Transverse colon (tissue), 4 donors: ENCODE data around the gene TENM4.
"Not testable (repeated sequence)": the region's sequence is repeated elsewhere in the genome, so short reads cannot be mapped to it uniquely, and the experiment has no call there.

Source experiments
- EP300 ChIP-seq: sonication (generic); formaldehyde crosslinking; IDR thresholded peaks from one replicate; pipeline ENCODE4 v1.6.1; 2017; ENCODE audit warnings: antibody characterized with exemption, low read depth
- POLR2A ChIP-seq: fragments of 450-650 bp; IDR thresholded peaks from one replicate; pipeline ENCODE4 v1.6.1; 2016; ENCODE audit warnings: antibody characterized with exemption, mild to moderate bottlenecking, moderate library complexity
- POLR2AphosphoS5 ChIP-seq, 3 donors: sonication (generic); formaldehyde crosslinking; IDR thresholded peaks; one replicate each; pipeline ENCODE4 v1.6.1; 2016; ENCODE audit warnings: antibody characterized with exemption in 3 of 3
- TF ChIP-seq, protein P1 (sequence below), 5 experiments: fragments of 200-600 bp in 3 of 5; fragments of 450-650 bp in 2 of 5; sonication (generic) in 3 of 5; IDR thresholded peaks; 1 replicate in 2 of 5; 2 replicates in 3 of 5; pipeline ENCODE4 v1.5.1; 2016 to 2017; ENCODE audit warnings: antibody characterized with exemption in 5 of 5, inconsistent platforms in 3 of 5, mild to moderate bottlenecking in 2 of 5, moderate library complexity in 1 of 5

DNA sequence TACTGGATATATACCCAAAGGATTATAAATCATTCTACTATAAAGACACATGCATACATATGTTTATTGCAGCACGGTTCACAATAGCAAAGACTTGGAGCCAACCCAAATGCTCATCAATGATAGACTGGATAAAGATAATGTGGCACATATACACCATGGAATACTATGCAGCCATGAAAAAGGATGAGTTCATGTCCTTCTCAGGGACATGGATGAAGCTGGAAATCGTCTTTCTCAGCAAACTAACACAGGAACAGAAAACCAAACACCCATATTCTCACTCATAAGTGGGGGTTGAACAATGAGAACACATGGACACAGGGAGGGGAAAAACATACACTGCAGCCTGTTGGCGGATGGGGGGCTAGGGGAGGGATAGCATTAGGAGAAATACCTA is 463.0 kb downstream of the TENM4 start:
- not testable (repeated sequence) for TF ChIP-seq POLR2A; EP300; POLR2AphosphoS5 (IDR thresholded peaks at IDR 0.05)
- TF ChIP-seq, protein P1, sequence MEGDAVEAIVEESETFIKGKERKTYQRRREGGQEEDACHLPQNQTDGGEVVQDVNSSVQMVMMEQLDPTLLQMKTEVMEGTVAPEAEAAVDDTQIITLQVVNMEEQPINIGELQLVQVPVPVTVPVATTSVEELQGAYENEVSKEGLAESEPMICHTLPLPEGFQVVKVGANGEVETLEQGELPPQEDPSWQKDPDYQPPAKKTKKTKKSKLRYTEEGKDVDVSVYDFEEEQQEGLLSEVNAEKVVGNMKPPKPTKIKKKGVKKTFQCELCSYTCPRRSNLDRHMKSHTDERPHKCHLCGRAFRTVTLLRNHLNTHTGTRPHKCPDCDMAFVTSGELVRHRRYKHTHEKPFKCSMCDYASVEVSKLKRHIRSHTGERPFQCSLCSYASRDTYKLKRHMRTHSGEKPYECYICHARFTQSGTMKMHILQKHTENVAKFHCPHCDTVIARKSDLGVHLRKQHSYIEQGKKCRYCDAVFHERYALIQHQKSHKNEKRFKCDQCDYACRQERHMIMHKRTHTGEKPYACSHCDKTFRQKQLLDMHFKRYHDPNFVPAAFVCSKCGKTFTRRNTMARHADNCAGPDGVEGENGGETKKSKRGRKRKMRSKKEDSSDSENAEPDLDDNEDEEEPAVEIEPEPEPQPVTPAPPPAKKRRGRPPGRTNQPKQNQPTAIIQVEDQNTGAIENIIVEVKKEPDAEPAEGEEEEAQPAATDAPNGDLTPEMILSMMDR (IDR thresholded peaks at IDR 0.05): not testable (repeated sequence)
